Measurements from ENCODE around the gene TUBGCP3. TPM values are rescaled to one million over a fixed set of nuclear protein-coding genes. Genes with fewer than 3 reads are reported as not detected.

The TUBGCP3 gene
- total and polyA plus RNA-seq, 2 donors from 2014 or later, result 9.1 to 33.2 TPM

GRCh38 chr13:112438515-112438914, 149.4 kb downstream of the TUBGCP3 start:
- peaks cover 7% of the 10 kb centered on the region for H3K27me3 ChIP-seq (ENCODE audit: control insufficient read depth, insufficient read depth, low read length)
- intact Hi-C loops (cut with DNase I), result no loop called here
- DNase-seq, result no peak

GRCh38 chr13:112438094-112438493, 149.9 kb downstream of the TUBGCP3 start:
- H3K9me3 ChIP-seq (ENCODE audit: control insufficient read depth in 2 of 3, insufficient read depth in 1 of 3, low read length in 3 of 3), result peaks cover 0 to 5% (median 2%) of the 10 kb centered on the region in 3 donors
- TF ChIP-seq CTCF (IDR thresholded peaks at IDR 0.05; ENCODE audit: borderline replicate concordance, extremely low read depth, insufficient read depth), result no peak
- H3K9ac ChIP-seq (ENCODE audit: low read length in 3 of 3), result no peak overlapping the region
- H3K27ac ChIP-seq (ENCODE audit: low read depth in 2 of 2, low read length in 2 of 2), result no peak overlapping the region
- H3K27me3 ChIP-seq (ENCODE audit: control insufficient read depth, insufficient read depth, low read length), result peaks cover 6% of the 10 kb centered on the region
- DNase-seq (no peak), FAIRE-seq (no peak)
- no peaks in the 10 kb centered on the region for H3K36me3 ChIP-seq (ENCODE audit: control insufficient read depth in 2 of 3, insufficient read depth in 3 of 3, low read length in 3 of 3)
- no peak overlapping the region for H3K4me3 ChIP-seq (ENCODE audit: low read length in 3 of 3)
- no peaks in the 10 kb centered on the region for H3K4me1 ChIP-seq (ENCODE audit: control insufficient read depth in 2 of 3, insufficient read depth in 2 of 3, low read depth in 1 of 3, low read length in 3 of 3)
- intact Hi-C loops (cut with DNase I), result no loop called here

More at GRCh38 chr13:112438515-112438914, 149.4 kb downstream of the TUBGCP3 start:
- no peak for FAIRE-seq
- Histone ChIP-seq H3K9me3 (ENCODE audit: control insufficient read depth in 2 of 3, insufficient read depth in 1 of 3, low read length in 3 of 3) (peaks cover 0 to 5% (median 2%) of the 10 kb centered on the region in 3 donors), H3K27ac (ENCODE audit: low read depth in 2 of 2, low read length in 2 of 2) (no peak overlapping the region), H3K9ac (ENCODE audit: low read length in 3 of 3) (no peak overlapping the region), H3K4me3 (ENCODE audit: low read length in 3 of 3) (no peak overlapping the region), H3K36me3 (ENCODE audit: control insufficient read depth in 2 of 3, insufficient read depth in 3 of 3, low read length in 3 of 3) (no peaks in the 10 kb centered on the region), H3K4me1 (ENCODE audit: control insufficient read depth in 2 of 3, insufficient read depth in 2 of 3, low read depth in 1 of 3, low read length in 3 of 3) (no peaks in the 10 kb centered on the region)
- TF ChIP-seq CTCF (IDR thresholded peaks at IDR 0.05; ENCODE audit: borderline replicate concordance, extremely low read depth, insufficient read depth), result no peak

GRCh38 chr13:112435973-112436372, 152.0 kb downstream of the TUBGCP3 start:
- DNase-seq (no peak), FAIRE-seq (no peak)
- TF ChIP-seq CTCF (IDR thresholded peaks at IDR 0.05; ENCODE audit: borderline replicate concordance, extremely low read depth, insufficient read depth), result no peak
- no peak overlapping the region for H3K4me3 ChIP-seq (ENCODE audit: low read length in 3 of 3)
- intact Hi-C loops (cut with DNase I), result no loop called here
- no peaks in the 10 kb centered on the region for H3K36me3 ChIP-seq (ENCODE audit: control insufficient read depth in 2 of 3, insufficient read depth in 3 of 3, low read length in 3 of 3)
- H3K27ac ChIP-seq (ENCODE audit: low read depth in 2 of 2, low read length in 2 of 2), result no peak overlapping the region
- peaks cover 0 to 5% (median 2%) of the 10 kb centered on the region in 3 donors for H3K9me3 ChIP-seq (ENCODE audit: control insufficient read depth in 2 of 3, insufficient read depth in 1 of 3, low read length in 3 of 3)
- H3K4me1 ChIP-seq (ENCODE audit: control insufficient read depth in 2 of 3, insufficient read depth in 2 of 3, low read depth in 1 of 3, low read length in 3 of 3), result no peaks in the 10 kb centered on the region
- H3K9ac ChIP-seq (ENCODE audit: low read length in 3 of 3), result no peak overlapping the region
- H3K27me3 ChIP-seq (ENCODE audit: control insufficient read depth, insufficient read depth, low read length), result peaks cover 4% of the 10 kb centered on the region

Other genes with a start within 250 kb of the TUBGCP3 start
- gene SPACA7, start 211.8 kb downstream of the TUBGCP3 start, total RNA-seq, result not detected
- not detected for gene SPACA7, start 211.8 kb downstream of the TUBGCP3 start, polyA plus RNA-seq (ENCODE audit: insufficient read depth, low read depth, low replicate concordance)
- 212 TPM for gene ATP11A, start 101.9 kb upstream of the TUBGCP3 start, total RNA-seq
- gene ATP11A, start 101.9 kb upstream of the TUBGCP3 start, polyA plus RNA-seq (ENCODE audit: insufficient read depth, low read depth, low replicate concordance), result 4.9 TPM